ENCODE results near the gene LRRC74A. TPM values are rescaled to one million over a fixed set of nuclear protein-coding genes. Genes with fewer than 3 reads are reported as not detected.
A peak's percentile ranks its signal among the peaks of the same experiment; 100 is the strongest.

Gene LRRC74A
- polyA plus RNA-seq, 1 donor (not counting 4 experiments of a cell fraction or from before 2014, with no cell fraction given): not detected

GRCh38 chr14:76918782-76919394 lies 92.7 kb downstream of the LRRC74A start:
- H3K27me3 ChIP-seq (ENCODE audit: control insufficient read depth, extremely low read depth, insufficient read depth, low read length): no peaks in the 10 kb centered on the region
- H3K36me3 ChIP-seq (ENCODE audit: control insufficient read depth in 2 of 2, extremely low read depth in 1 of 2, insufficient read depth in 2 of 2, low read length in 2 of 2): no peaks in the 10 kb centered on the region
- H3K4me1 ChIP-seq (ENCODE audit: control insufficient read depth, extremely low read depth, insufficient read depth, low read length): peaks cover 48% of the 10 kb centered on the region
- no peaks in the 10 kb centered on the region for H3K79me2 ChIP-seq (ENCODE audit: control insufficient read depth, insufficient read depth, low read length)
- TF ChIP-seq, protein P1, sequence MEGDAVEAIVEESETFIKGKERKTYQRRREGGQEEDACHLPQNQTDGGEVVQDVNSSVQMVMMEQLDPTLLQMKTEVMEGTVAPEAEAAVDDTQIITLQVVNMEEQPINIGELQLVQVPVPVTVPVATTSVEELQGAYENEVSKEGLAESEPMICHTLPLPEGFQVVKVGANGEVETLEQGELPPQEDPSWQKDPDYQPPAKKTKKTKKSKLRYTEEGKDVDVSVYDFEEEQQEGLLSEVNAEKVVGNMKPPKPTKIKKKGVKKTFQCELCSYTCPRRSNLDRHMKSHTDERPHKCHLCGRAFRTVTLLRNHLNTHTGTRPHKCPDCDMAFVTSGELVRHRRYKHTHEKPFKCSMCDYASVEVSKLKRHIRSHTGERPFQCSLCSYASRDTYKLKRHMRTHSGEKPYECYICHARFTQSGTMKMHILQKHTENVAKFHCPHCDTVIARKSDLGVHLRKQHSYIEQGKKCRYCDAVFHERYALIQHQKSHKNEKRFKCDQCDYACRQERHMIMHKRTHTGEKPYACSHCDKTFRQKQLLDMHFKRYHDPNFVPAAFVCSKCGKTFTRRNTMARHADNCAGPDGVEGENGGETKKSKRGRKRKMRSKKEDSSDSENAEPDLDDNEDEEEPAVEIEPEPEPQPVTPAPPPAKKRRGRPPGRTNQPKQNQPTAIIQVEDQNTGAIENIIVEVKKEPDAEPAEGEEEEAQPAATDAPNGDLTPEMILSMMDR (optimal IDR thresholded peaks at IDR 0.05 in 1 of 3, IDR thresholded peaks at IDR 0.05 in 1 of 3, conservative IDR thresholded peaks at IDR 0.05 in 1 of 3; ENCODE audit: extremely low read depth in 1 of 3, insufficient read depth in 2 of 3, low read length in 3 of 3): peak in 1 of 3 experiments; percentile 3
- no peak for TF ChIP-seq EZH2 (IDR thresholded peaks at IDR 0.05; ENCODE audit: low read length)
- peak overlapping the region; percentile 76 for H3K9ac ChIP-seq (ENCODE audit: control insufficient read depth, extremely low read depth, insufficient read depth, low read length)
- H3K4me3 ChIP-seq (ENCODE audit: control insufficient read depth in 2 of 3, extremely low read depth in 1 of 3, insufficient read depth in 2 of 3, low read depth in 1 of 3, low read length in 3 of 3): peak overlapping the region in 1 of 3 experiments; percentile 7
- no peaks in the 10 kb centered on the region for H3K9me1 ChIP-seq (ENCODE audit: control insufficient read depth, extremely low read depth, insufficient read depth, low read length)
- peak overlapping the region; percentile 60 for H3K4me2 ChIP-seq (ENCODE audit: control insufficient read depth, extremely low read depth, insufficient read depth, low read depth, low read length)
- DNase-seq (ENCODE audit: low read depth, low spot score): peak; percentile 97
- H3K9me3 ChIP-seq (ENCODE audit: control insufficient read depth, low read depth, low read length): no peaks in the 10 kb centered on the region
- peak overlapping the region; percentile 86 for H3K27ac ChIP-seq (ENCODE audit: control insufficient read depth, insufficient read depth, low read length)
- FAIRE-seq: peak; percentile 90
- peak overlapping the region; percentile 62 for H2AFZ ChIP-seq (ENCODE audit: control insufficient read depth, low read length)
- H4K20me1 ChIP-seq (ENCODE audit: control insufficient read depth, extremely low read depth, insufficient read depth, low read length): no peaks in the 10 kb centered on the region
- dilution Hi-C loops (cut with MboI; ENCODE audit: extremely low pct_ligation_motif_present, low sequenced_read_pairs): no loop called here

Other genes starting within 250 kb of the LRRC74A start
- gene VASH1, start 64.9 kb upstream of the LRRC74A start, polyA plus RNA-seq: 0.06 to 0.12 TPM (median 0.09 TPM) in 3 replicates
- 12.6 to 19.6 TPM (median 13.0 TPM) in 3 replicates for gene ANGEL1, start 13.5 kb upstream of the LRRC74A start, polyA plus RNA-seq
- gene IRF2BPL, start 202.3 kb downstream of the LRRC74A start, polyA plus RNA-seq: 4.2 to 6.8 TPM (median 5.6 TPM) in 3 replicates

Data from keratinocyte (primary cell).